DMS53 treated with DMSO at 0.1 percent for 48 hours (cell line): ENCODE data around the gene CACNG8.
"Not testable (repeated sequence)": the region's sequence is repeated elsewhere in the genome, so short reads cannot be mapped to it uniquely, and the experiment has no call there.

ENCODE experiments used
- DNase-seq: peaks from one replicate; lab custom pipeline; 2025; ENCODE audit not compliant: unreplicated experiment; lab: John Stamatoyannopoulos, UW

The CACNG8 gene

DNA sequence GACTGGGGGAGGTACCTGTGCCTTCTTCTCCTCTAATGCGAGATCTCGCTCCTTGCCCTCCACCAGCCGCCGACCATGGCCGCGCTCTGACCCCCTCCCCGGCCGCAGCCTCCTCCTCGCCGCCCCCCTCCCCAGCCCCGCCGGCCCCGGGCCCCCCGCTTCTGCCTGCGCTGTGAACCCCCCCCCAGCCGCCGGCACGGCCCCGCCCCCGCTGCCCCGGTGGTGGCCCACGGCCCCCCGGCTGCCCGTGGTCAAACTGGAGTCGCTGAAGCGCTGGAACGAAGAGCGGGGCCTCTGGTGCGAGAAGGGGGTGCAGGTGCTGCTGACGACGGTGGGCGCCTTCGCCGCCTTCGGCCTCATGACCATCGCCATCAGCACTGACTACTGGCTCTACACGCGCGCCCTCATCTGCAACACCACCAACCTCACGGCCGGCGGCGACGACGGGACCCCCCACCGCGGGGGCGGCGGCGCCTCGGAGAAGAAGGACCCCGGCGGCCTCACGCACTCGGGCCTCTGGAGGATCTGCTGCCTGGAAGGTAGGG, at the start of gene CACNG8:
Gene CACNG8 (plus strand): TSS at position 51 of the 545 bp plus-strand sequence.
- no peak for DNase-seq

DNA sequence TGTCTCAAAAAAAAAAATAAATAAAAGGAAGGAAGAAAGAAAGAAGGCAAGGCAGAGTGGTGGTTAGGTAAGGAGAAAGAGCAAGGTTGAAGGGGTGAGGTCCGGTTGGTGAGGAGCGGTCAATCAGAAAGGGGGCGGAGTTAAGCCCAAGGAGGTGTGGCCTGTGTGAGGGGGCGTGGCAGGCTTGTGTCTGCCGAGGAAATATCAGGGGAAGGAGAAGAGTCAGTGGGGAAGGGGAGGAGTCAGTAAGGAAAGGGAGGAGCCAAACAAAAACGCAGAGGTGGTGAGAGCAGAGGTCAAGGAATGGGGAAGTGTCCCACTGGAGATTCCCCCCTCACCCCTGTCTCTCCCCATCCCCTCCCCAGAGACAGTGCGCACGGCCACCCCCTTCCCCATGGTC, 47.7 kb upstream of the CACNG8 start:
- no peak for DNase-seq

DNA sequence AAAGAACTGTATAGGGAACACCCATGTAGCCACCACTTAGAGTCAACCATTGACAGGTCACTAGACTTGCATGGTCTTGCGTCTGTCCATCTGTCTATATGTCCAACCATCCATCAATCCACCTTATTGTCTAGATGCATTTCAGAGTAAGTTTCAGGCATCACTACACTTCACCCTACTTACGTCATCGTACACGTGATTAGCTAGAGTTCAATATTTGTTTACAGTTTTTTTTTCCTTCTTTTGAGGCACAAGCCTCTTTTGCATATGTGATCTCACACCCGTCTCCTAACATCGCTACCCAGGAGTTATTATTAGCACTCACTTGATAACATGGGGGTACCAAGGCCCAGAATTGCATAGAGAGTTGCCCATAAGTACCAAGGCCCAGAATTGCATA, 46.7 kb upstream of the CACNG8 start:
- no peak for DNase-seq

DNA sequence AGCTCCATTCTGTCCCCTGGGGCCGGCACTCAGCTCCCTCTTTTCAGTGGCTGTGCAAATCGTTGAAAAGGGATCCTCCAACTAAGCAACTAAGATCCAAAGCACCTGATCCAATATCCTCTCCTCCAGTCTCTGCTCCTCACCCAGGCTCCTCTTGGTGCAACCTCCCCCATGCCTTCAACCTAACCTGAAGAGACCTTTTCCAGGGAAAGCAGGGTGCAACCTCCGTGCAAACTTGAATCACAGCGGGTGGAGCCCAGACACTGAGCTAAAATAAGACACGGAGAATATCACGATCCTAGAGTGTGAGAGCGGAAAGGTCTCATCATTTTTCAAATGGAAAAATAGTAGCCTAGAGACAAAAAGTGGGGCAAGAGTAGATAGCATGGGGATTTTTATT, 45.4 kb upstream of the CACNG8 start:
- no peak for DNase-seq

DNA sequence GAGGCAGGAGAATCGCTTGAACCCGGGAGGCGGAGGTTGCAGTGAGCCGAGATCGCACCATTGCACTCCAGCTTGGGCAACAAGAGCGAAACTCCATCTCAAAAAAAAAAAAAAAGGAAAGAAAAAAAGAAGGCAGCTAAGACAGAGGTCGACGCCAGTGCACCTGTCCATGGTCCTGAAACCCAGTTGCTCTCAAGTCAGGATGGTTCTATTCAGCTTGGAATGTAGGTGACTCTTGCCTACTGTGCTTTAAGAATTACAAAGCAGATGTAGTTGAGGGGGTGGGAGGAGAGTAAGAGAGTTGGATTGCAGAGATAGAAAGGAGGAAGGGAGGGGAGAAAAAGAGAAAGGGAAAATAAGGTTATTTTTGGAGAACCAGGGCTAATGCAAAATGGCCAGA, 35.0 kb upstream of the CACNG8 start:
- DNase-seq = no peak

DNA sequence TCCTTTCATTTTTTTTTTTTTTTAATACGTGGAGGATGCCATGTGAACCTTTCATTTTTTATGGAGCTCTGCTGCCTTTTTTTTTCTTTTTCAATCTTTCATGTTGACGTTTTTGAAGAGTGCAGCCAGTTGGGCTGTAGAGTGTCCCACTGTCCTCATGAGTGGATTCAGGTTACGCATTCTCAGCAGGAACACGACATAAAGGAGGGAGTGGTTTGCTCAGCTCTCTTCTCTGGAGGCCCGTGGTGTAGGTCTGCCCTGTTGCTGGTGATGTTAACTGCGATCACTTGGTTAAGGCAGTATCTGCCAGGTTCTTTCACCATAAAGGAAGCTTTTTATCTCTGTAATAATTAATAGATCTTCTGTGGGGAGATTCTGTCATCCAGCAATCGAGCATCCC, 26.7 kb upstream of the CACNG8 start:
- no peak for DNase-seq

DNA sequence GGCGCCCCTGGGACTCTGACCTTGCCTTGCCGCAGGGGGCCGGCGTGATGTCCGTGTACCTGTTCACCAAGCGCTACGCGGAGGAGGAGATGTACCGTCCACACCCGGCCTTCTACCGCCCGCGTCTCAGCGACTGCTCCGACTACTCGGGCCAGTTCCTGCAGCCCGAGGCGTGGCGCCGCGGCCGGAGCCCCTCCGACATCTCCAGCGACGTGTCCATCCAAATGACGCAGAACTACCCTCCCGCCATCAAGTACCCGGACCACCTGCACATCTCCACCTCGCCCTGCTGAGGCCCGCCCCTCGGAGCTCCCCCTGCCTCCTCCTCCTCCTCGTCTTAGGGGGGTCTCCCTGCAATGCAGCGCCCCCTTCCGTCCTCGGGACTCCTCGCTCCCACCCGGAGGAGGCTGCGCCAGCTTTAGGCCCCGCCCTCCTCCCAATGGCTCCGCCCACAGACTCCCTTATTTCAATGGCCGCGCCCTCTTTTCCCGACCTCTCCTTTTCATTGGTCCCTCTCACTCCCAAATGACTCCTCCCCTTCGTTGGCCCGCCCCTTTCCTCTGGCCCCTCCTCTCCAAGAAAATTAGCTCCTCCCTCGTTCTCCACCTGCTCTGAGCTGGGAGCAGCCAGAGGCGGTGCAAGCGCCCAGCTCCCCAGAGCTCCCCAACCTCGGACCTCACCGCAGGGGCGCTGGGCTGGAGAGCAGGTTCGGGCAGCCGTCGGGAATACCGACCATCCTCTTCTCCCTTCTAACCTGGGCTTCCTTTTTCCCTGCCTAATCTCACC, 20.5 kb upstream of the CACNG8 start:
- DNase-seq = no peak

DNA sequence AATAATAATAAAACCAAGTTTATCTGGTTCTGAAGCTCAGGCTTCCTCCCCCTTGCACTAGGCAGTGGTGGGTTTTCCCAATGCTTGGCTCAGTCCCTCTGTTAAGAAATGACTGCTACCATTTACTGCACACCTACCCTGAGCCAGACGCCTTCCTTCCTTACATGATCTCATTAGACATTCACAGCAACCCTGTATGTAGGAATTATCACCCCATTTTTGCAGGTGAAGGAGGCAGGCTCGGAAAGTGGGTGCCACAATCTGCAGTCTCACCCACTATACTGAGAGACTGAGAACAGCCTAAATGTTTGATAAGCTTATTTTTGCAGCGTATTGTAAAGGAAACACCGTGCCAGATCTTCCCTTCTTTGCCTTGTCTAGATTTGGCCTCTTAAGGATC, 18.3 kb upstream of the CACNG8 start:
- DNase-seq = no peak

DNA sequence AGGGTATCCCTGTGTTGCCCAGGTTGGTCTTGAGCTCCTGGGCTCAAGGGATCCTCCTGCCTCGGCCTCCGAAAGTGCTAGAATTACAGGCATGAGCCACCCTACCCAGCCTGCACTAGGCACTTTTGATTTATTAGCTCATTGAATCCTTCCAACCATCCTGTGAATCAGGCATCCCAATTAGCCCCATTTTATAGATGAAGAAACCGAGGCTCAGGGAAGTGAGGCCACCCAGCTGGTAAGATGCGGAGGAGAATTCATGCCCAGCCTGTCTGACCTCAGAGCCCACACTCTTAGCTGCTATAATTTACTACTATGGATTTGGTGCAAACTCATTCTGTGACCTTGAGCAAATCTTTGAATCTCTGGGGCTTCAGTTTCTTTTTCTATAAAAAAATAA, 17.8 kb upstream of the CACNG8 start:
- no peak for DNase-seq

DNA sequence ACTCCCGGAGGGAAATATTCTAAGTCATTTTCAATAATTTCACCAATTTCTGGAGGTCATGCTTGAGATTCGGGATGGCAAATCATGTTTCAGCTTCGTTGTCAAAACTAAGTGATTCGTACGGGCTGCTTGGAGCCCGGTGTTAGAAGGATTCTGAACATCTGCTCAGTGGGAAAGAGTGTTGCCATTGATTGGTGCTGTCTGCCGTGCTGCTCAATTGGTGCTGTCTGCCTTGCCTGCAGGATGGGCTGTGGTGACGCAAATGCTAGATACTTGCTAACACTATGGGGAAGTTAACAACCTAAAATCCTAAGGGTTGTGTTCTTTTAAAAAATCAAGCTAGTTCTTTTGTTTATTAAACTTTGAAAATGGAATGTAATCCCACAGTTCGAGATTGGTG, 17.3 kb upstream of the CACNG8 start:
- no peak for DNase-seq

DNA sequence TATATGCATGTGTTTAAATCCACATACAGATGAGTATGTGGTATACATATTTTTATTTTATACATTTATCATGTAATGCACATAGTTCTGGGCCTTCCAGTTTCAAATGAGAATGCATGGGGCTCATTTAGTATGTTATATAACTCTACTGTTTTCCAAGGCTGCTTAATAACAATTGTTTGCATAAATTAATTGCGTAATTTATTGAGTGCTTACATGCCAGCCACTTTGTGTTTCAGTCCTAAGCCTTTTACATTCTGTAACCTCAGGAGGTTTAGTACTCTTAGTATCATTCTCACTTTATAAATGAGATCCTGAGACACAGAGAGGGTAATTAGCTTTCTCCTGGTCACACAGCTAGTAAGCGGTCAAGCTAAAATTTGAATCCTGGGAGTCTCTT, 16.7 kb upstream of the CACNG8 start:
- DNase-seq = no peak

DNA sequence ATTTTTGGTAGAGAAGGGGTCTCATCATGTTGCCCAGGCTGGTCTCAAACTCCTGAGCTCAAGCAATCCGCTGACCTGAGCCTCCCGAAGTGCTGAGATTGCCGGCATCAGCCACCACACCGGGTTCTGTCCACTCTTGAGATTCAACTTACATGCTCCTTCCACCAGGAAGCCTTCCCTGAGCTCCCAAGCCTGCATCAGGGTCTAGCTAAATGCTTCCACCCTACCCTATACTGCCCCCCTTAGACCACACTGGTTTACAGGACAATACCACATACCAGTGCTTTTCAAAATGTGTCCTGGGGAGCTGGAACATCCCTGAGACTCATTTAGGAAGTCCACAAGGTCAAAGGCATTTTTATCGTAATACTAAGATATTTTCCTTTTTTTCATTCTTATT, 15.1 kb upstream of the CACNG8 start:
- DNase-seq = no peak

DNA sequence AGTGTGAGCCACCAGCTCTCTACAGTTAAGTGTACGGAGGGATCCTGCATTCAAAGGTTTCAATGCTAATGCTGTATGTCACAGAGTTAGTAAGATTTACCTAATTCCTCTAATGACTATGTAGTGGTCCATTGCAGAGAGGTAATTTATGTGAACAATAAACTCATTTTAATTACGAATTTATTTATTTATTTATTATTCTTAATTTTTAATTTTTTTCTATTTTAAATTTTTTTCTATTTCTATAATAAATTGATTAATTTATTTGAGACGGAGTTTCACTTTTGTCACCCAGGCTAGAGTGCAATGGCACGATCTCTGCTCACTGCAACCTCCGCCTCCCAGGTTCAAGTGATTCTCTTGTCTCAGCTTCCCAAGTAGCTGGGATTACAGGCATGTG, 14.1 kb upstream of the CACNG8 start:
- not testable (repeated sequence) for DNase-seq

DNA sequence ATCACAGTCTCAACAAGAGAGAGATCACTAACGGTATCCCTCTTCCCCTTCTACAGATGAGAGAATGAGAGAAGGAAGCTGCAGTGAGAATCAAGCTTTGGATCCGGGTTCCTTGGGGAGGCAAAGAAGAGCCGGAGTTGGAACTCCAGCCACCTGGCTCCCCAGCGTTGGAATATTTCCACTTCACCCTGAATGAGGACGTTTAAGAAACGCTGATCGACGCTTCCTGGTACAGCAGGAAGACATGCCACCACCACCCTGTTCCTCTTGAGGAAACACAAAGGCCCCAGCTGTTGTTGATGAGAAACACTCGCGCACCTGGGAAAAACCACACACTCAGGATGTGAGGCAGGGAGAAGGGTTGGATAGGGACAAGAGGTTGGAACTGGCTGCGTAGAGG, 11.3 kb upstream of the CACNG8 start:
- DNase-seq = no peak

DNA sequence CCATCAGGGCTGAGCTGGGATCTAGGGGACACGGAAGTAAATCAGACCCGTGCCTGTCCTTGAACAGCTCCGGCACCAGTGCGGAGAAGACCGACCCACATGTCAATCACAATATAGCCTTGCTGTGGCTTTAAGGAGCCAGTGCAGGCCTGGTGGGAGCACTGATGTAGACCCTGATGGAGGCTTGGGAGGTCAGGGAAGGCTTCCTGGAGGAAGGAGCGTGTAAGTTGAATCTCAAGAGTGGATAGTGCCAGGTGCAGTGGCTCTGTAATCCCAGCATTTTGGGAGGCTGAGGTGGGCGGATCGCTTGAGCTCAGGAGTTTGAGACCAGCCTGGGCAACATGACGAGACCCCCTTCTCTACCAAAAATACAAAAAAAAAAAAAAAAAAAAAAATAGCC, 10.8 kb upstream of the CACNG8 start:
- DNase-seq = no peak

DNA sequence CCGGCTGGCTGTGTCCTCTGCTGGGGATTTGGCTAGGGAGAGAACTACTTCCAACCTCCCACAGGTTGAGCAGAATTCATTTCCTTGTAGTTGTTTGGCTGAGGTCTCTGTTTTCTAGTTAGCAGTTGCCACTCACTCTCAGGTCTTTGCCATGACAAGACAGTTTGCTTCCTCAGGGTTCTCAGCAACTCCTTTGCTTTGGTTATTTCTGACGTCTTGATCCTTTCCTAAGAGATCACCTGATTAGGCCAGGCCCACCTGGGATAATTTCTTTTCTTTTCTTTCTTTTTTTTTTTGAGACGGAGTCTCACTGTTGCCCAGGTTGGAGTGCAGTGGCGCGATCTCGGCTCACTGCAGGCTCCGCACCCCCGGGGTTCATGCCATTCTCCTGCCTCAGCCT, 9.4 kb upstream of the CACNG8 start:
- no peak for DNase-seq

DNA sequence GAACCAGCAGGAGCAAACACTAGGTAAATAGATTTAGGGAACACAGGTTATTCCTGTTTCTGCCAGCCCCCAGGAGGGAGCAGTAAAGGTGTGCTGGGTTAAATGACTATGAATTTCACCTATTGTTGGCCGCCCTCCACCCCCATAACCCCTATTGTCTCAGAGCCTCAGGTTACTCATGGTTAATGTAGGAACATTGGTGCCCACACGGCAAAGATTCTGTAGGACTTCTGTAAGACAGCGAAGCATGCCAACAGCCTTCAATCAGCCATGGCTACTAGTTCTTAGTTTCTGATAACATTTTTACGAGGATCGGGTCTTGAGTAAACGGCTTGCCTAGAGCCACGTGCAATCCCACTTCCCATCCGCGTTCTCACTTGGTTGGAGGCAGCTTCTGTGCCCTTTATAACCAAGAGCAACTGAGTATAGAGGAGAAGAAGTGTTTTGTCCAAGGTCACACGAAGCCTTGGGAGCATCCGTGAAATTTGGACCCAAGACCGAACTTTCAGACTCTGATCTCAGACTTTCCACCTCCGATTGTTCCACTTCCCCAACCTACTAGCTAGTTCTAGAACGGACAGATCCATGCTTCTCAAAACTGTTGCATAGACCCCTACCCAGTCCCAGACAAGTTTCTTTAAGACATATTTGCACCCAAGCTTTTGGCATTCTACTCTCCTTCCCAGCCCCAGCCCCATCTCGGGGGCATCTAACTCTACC, 5.1 kb upstream of the CACNG8 start:
- DNase-seq = no peak

DNA sequence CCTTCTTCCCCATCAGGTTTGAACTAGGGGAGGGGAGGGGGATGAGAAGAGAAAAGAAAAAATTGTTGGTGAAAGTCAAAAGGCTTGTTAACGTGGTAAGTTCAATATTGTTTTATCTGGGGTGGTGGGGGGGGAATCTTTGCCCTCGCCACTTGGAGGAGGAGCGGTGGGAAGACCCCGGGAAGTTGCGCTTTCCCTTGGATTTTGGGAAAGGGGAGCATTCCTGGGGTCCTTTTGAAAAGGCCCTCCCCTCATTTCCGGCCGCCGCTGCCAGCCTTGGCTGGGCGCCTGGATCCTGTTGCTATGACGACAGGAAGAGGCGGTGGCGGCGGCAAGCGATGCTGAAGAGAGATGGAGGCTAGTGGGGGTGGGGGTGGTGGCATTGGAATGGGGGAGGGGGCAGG, 4.6 kb upstream of the CACNG8 start:
- DNase-seq = no peak

DNA sequence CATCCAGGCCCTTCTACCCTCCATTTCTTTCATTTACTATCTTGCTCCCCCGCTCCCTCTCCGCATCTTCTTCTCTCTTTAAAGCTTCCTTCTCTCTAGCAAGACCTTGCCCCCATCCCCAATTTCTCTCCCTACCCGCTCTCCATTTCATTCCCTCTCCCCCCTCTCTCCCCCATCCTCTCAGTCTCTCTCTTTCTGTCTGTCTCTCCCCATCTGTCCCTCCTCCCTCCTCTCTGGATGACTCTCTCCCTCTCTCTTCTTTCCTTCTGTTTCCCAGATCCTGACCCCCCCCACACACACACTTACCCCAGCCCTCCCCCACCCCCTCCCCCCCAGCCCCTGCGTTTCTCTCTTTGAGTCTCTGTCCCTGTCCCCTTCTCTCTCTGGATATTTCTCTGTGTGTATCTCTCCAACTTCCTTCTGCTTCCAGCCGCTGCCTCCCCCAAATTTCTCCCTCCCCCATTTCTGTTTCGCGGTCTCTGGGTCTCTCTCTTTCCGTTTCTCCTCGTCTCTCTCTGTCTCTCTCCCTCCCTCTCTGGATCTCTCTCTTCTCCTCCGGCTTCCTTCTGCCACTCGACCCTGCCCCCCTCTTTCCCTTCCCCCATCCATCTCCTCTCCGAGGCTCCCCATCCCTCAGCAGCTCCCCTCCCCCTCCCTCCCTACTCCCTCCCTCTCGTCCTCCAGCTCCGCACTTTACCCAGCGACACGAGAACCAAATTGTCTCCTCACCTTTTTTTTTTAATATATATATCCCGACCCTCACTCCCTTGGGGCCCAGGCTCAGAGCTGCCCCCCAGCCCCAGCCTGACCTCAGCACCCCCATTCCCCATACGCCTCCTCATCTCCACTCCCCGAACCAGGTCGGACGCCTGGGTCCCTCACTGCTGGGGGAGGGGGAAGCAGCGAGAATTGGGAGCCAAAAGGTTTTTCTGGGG, 3.6 kb upstream of the CACNG8 start:
- no peak for DNase-seq

DNA sequence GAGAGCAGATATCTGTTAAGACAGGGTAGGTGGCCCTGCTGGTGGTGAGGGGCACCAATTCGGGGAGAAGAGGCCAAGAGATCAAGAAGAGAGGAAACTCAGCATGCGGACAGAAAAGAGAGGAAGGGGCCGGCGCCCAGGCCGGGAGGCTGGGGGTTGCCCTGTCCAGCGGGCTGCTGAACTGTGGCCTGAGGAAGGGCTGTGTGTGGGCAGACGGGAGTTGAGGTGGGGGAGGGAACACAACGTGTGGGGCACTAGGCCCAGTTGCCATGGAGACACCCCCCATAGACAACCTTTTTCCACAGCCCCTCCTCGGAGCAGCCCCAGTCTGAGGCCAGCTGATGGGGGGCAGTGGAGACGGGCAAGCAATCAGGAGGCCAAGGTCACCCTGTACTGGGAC, 2.5 kb upstream of the CACNG8 start:
- DNase-seq = no peak

DNA sequence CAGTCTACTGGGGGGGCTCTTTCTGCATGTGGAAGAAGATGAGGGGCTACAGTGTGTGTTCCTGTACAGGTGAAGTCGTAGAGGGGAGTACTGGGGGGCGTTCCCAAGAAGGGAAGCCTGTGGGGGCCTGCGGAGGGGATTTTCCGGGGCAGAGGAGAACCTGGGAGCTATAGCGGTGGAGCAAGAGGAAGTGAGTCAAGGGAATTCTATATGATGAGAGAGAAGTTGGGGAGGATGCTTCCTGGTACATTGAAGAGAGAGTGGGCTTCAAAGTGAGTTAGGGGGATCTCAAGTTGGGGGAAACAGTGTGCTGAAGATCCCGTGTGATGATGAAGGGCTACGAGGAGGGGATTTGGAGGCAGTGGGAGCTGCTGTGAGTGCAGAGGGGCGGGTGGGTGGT, 1.9 kb upstream of the CACNG8 start:
- no peak for DNase-seq
